Measurements from ENCODE around the gene NAPA. TPM values are rescaled to one million over a fixed set of nuclear protein-coding genes. Genes with fewer than 3 reads are reported as not detected.

The NAPA gene
- total and polyA plus RNA-seq, 9 donors: 59.4 to 101 (median 95.0) TPM

- intact Hi-C loops (cut with DNase I): loop anchor here in 3 of 4 donors (5.0 to 10.0 kb wide), 6 partner anchors 82 to 256 kb away; partner anchors contain the start of genes BICRA (in 2 of the 3) and SELENOW (in 1 of the 3)
- no peaks in the 10 kb centered on the region for H3K9me3 ChIP-seq
Observed at GRCh38 chr19:47518854-47519253, 4.0 kb upstream of the NAPA start.

GRCh38 chr19:47518139-47518538 is 3.3 kb upstream of the NAPA start:
- Histone ChIP-seq H3K36me3 (no peaks in the 10 kb centered on the region), H3K27me3 (no peaks in the 10 kb centered on the region), H3K9me3 (no peaks in the 10 kb centered on the region), H3K4me1 (ENCODE audit: insufficient read depth) (peaks cover 7% of the 10 kb centered on the region), H3K27ac (no peak overlapping the region), H3K4me3 (no peak overlapping the region)
- WGBS, 3 donors: 66% methylated on average over 4 of the region's 4 CpGs
- no peak for DNase-seq
- TF ChIP-seq POLR2A (IDR thresholded peaks at IDR 0.05) (no peak), EP300 (IDR thresholded peaks at IDR 0.05) (no peak), CTCF (IDR thresholded peaks at IDR 0.05) (no peak)
- intact Hi-C loops (cut with DNase I): loop anchor here in 3 of 4 donors (5.0 to 10.0 kb wide), 6 partner anchors 81 to 257 kb away; partner anchors contain the start of genes BICRA (in 2 of the 3) and SELENOW (in 1 of the 3)

More at GRCh38 chr19:47518854-47519253, 4.0 kb upstream of the NAPA start:
- no peak for DNase-seq
- TF ChIP-seq EP300 (IDR thresholded peaks at IDR 0.05): no peak
- TF ChIP-seq CTCF (IDR thresholded peaks at IDR 0.05): no peak
- no peak for TF ChIP-seq POLR2A (IDR thresholded peaks at IDR 0.05)
- WGBS, 3 donors: 73 to 83% (median 73%) methylated on average over 9 of the region's 9 CpGs
- Histone ChIP-seq H3K36me3 (no peaks in the 10 kb centered on the region), H3K4me3 (no peak overlapping the region), H3K4me1 (ENCODE audit: insufficient read depth) (peaks cover 5% of the 10 kb centered on the region), H3K27me3 (no peaks in the 10 kb centered on the region), H3K27ac (no peak overlapping the region)

- H3K27ac ChIP-seq: peak overlapping the region; percentile 85 to 97
- no peaks in the 10 kb centered on the region for H3K9me3 ChIP-seq
- WGBS, 3 donors: 2 to 4% (median 2%) methylated on average over 40 of the region's 40 CpGs
- H3K27me3 ChIP-seq: no peaks in the 10 kb centered on the region
- H3K4me1 ChIP-seq (ENCODE audit: insufficient read depth): peaks cover 34% of the 10 kb centered on the region
- peak overlapping the region; percentile 78 for H3K4me3 ChIP-seq
- DNase-seq: peak in 3 of 5 donors; percentile 36 to 53 (median 44)
- TF ChIP-seq EP300 (IDR thresholded peaks at IDR 0.05): no peak
- intact Hi-C loops (cut with DNase I): loop anchor here in 3 of 4 donors (10.0 kb wide), 5 partner anchors 80 to 260 kb away; partner anchors contain the start of genes BICRA (in 2 of the 3) and SELENOW (in 1 of the 3)
- no peaks in the 10 kb centered on the region for H3K36me3 ChIP-seq
Observed at GRCh38 chr19:47514151-47514868, 553 bp downstream of the NAPA start.

- no peaks in the 10 kb centered on the region for H3K9me3 ChIP-seq
- peaks cover 43% of the 10 kb centered on the region for H3K4me1 ChIP-seq (ENCODE audit: insufficient read depth)
- no peaks in the 10 kb centered on the region for H3K36me3 ChIP-seq
- TF ChIP-seq CTCF (IDR thresholded peaks at IDR 0.05) (no peak), POLR2A (IDR thresholded peaks at IDR 0.05) (no peak), EP300 (IDR thresholded peaks at IDR 0.05) (no peak)
- intact Hi-C loops (cut with DNase I): loop anchor here in 3 of 4 donors (10.0 kb wide), 5 partner anchors 78 to 262 kb away; partner anchors contain the start of genes BICRA (in 2 of the 3) and SELENOW (in 1 of the 3)
- H3K27ac ChIP-seq: peak overlapping the region; percentile 56 to 68
- peak overlapping the region; percentile 78 for H3K4me3 ChIP-seq
- no peak for DNase-seq
- 23 to 43% (median 27%) methylated on average over 8 of the region's 8 CpGs for WGBS, 3 donors
- H3K27me3 ChIP-seq: no peaks in the 10 kb centered on the region
Observed at GRCh38 chr19:47512948-47513319, 1.9 kb downstream of the NAPA start.

Measured in ovary (tissue), 9 donors.